ENCODE results near the gene SDF2L1. TPM values are rescaled to one million over a fixed set of nuclear protein-coding genes. Genes with fewer than 3 reads are reported as not detected.

Gene SDF2L1
- total and polyA plus RNA-seq, 10 of the 15 experiments (the other 5 are each of a cell fraction or from before 2014, with no cell fraction given): 3.0 to 214 (median 55.5) TPM

DNA sequence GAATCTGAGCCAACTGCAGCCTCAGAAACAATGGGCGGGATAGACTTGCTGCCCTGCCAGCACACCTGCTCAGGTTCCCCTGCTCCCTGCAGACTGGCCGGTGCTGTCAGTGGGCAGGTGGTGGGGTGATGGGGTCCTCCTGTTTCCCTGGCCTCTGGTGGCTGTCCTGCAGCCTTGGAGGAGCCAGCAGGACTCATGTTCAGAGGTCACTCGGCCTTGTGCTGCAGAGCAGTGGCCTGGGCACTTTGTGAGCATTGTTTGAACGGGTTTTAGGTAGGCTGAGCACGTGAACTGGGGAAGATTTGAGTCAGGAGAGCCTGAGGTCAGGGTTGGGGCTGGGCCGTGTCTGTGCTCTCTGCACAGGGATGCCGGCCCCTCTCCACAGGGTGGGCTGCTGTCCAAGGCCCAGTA is 41.3 kb downstream of the SDF2L1 start:
- Histone ChIP-seq H3K27ac (ENCODE audit: control insufficient read depth, insufficient read depth) (no peak overlapping the region), H3K79me2 (ENCODE audit: control insufficient read depth, insufficient read depth, low read length) (no peaks in the 10 kb centered on the region), H3K9me3 (replicated peaks; ENCODE audit: control insufficient read depth, insufficient read depth, low read length) (no peaks in the 10 kb centered on the region), H3K4me1 (ENCODE audit: control insufficient read depth, insufficient read depth, low read length) (peaks cover 7% of the 10 kb centered on the region), H3K36me3 (ENCODE audit: control insufficient read depth in 2 of 2, insufficient read depth in 2 of 2, low read length in 1 of 2) (peaks cover 24 to 26% of the 10 kb centered on the region in 2 experiments), H3K9ac (ENCODE audit: control insufficient read depth, insufficient read depth, low read length) (no peak overlapping the region), H3K4me2 (ENCODE audit: control insufficient read depth, insufficient read depth) (no peak overlapping the region), H4K20me1 (ENCODE audit: control insufficient read depth, insufficient read depth) (no peaks in the 10 kb centered on the region), H2AFZ (ENCODE audit: control insufficient read depth, low read depth, low read length) (no peak overlapping the region), H3K27me3 (replicated peaks in 1 of 2; ENCODE audit: control insufficient read depth in 2 of 2, insufficient read depth in 2 of 2, low read length in 1 of 2) (no peaks in the 10 kb centered on the region), H3K4me3 (no peak overlapping the region)
- in situ Hi-C loops (cut with MboI) (no loop called here), intact Hi-C loops (cut with micrococcal nuclease; ENCODE audit: unreplicated experiment) (no loop called here)
- TF ChIP-seq, protein P1, sequence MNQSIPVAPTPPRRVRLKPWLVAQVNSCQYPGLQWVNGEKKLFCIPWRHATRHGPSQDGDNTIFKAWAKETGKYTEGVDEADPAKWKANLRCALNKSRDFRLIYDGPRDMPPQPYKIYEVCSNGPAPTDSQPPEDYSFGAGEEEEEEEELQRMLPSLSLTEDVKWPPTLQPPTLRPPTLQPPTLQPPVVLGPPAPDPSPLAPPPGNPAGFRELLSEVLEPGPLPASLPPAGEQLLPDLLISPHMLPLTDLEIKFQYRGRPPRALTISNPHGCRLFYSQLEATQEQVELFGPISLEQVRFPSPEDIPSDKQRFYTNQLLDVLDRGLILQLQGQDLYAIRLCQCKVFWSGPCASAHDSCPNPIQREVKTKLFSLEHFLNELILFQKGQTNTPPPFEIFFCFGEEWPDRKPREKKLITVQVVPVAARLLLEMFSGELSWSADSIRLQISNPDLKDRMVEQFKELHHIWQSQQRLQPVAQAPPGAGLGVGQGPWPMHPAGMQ (IDR thresholded peaks at IDR 0.05; ENCODE audit: borderline replicate concordance): no peak
- no peak for TF ChIP-seq BRCA1 (IDR thresholded peaks at IDR 0.05; ENCODE audit: low read depth, low read length)
- FAIRE-seq: no peak
- ChIA-PET CTCF (no interaction called here), RAD21 (ENCODE audit: unreplicated experiment) (no interaction called here), POLR2A (no interaction called here), SMC1A (ENCODE audit: uncharacterized antibody, unreplicated experiment) (no interaction called here)
- ATAC-seq: no peak
- BruUV-seq (replicated peaks): no TSS peak
- WGBS (ENCODE audit: insufficient coverage, insufficient replicate concordance, low lambda C conversion rate, missing lambda C conversion rate): 77% methylated on average over 7 of the region's 7 CpGs
- DNase-seq (ENCODE audit: low read depth, low spot score): no peak

DNA sequence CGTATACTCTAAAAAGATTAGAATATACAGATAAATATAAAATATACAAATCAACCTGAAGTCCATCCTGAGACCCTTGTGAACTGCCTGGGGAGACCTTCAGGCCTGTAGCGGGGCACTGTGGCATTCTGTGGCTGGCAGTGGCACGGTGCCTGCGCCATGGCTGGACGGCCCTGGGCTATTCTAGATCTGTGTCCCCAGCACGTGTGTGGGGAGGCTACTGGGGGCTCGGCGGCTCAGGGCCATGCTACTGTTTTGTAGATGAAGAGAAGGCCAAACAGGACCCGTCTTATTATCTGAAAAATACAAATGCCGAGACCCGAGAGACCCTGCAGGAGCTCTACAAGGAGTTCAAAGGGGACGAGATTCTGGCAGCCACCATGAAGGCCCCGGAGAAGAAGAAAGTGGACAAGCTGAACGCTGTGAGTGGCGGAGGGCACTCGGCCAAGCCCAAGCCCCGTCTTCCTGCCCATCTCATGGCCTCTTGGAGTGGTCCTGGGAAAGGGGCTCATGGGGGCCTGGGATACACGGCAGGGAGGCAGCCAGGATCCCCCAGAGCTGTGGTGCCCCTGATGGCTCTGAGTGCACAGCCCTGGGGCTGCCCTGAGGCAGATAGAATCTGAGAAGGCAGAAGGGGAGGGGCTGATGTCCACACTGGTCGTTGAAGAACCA is 42.5 kb downstream of the SDF2L1 start:
- in situ Hi-C loops (cut with MboI) (no loop called here), intact Hi-C loops (cut with micrococcal nuclease; ENCODE audit: unreplicated experiment) (no loop called here)
- TF ChIP-seq EZH2 (IDR thresholded peaks at IDR 0.05; ENCODE audit: borderline replicate concordance, control insufficient read depth, low read depth, low read length) (no peak), RCOR1 (conservative IDR thresholded peaks at IDR 0.05; ENCODE audit: low read depth, low read length) (no peak), SMAD1 (IDR thresholded peaks at IDR 0.05; ENCODE audit: low read depth, partially characterized antibody) (no peak)
- TF ChIP-seq, protein P2, sequence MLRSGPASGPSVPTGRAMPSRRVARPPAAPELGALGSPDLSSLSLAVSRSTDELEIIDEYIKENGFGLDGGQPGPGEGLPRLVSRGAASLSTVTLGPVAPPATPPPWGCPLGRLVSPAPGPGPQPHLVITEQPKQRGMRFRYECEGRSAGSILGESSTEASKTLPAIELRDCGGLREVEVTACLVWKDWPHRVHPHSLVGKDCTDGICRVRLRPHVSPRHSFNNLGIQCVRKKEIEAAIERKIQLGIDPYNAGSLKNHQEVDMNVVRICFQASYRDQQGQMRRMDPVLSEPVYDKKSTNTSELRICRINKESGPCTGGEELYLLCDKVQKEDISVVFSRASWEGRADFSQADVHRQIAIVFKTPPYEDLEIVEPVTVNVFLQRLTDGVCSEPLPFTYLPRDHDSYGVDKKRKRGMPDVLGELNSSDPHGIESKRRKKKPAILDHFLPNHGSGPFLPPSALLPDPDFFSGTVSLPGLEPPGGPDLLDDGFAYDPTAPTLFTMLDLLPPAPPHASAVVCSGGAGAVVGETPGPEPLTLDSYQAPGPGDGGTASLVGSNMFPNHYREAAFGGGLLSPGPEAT (IDR thresholded peaks at IDR 0.05; ENCODE audit: low read depth): no peak
- TF ChIP-seq, protein P3, sequence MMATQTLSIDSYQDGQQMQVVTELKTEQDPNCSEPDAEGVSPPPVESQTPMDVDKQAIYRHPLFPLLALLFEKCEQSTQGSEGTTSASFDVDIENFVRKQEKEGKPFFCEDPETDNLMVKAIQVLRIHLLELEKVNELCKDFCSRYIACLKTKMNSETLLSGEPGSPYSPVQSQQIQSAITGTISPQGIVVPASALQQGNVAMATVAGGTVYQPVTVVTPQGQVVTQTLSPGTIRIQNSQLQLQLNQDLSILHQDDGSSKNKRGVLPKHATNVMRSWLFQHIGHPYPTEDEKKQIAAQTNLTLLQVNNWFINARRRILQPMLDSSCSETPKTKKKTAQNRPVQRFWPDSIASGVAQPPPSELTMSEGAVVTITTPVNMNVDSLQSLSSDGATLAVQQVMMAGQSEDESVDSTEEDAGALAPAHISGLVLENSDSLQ (IDR thresholded peaks at IDR 0.05): no peak
- FAIRE-seq (no peak), DNase-seq (ENCODE audit: low read depth, low spot score) (no peak), ATAC-seq (no peak)
- BruUV-seq (replicated peaks): no TSS peak
- Histone ChIP-seq H3K9ac (ENCODE audit: control insufficient read depth, insufficient read depth, low read length) (no peak overlapping the region), H3K27me3 (replicated peaks in 1 of 2; ENCODE audit: control insufficient read depth in 2 of 2, insufficient read depth in 2 of 2, low read length in 1 of 2) (no peaks in the 10 kb centered on the region), H3K9me3 (replicated peaks; ENCODE audit: control insufficient read depth, insufficient read depth, low read length) (no peaks in the 10 kb centered on the region), H3K79me2 (ENCODE audit: control insufficient read depth, insufficient read depth, low read length) (no peaks in the 10 kb centered on the region), H2AFZ (ENCODE audit: control insufficient read depth, low read depth, low read length) (no peak overlapping the region), H3K4me1 (ENCODE audit: control insufficient read depth, insufficient read depth, low read length) (peaks cover 16% of the 10 kb centered on the region), H3K27ac (ENCODE audit: control insufficient read depth, insufficient read depth) (no peak overlapping the region), H3K4me3 (no peak overlapping the region), H4K20me1 (ENCODE audit: control insufficient read depth, insufficient read depth) (no peaks in the 10 kb centered on the region), H3K36me3 (ENCODE audit: control insufficient read depth in 2 of 2, insufficient read depth in 2 of 2, low read length in 1 of 2) (peaks cover 24 to 30% of the 10 kb centered on the region in 2 experiments), H3K4me2 (ENCODE audit: control insufficient read depth, insufficient read depth) (no peak overlapping the region)
- RAD21 ChIA-PET (ENCODE audit: unreplicated experiment): no interaction called here
- SMC1A ChIA-PET (ENCODE audit: uncharacterized antibody, unreplicated experiment): no interaction called here
- CTCF ChIA-PET: no interaction called here
- WGBS (ENCODE audit: insufficient coverage, insufficient replicate concordance, low lambda C conversion rate, missing lambda C conversion rate): 90% methylated on average over 18 of the region's 19 CpGs
- POLR2A ChIA-PET: interaction anchor here (0.5 kb wide), 1 partner anchor 54 kb away, joined by 8 read pairs; no protein-coding TSS in a partner anchor

Data from GM12878 (cell line).